CD8-positive, alpha-beta memory T cell (primary cell): Measurements from ENCODE around the gene NXF1. TPM values are rescaled to one million over a fixed set of nuclear protein-coding genes. Genes with fewer than 3 reads are reported as not detected.

Experiments
- CTCF ChIA-PET: fragments of 350-600 bp; sonication (Branson Sonifier 250); formaldehyde crosslinking; loops from one replicate; lab custom pipeline; 2021; ENCODE audit warnings: antibody characterized with exemption; lab: Charles Lee
- POLR2A ChIA-PET: fragments of 350-600 bp; sonication (Branson Sonifier 250); formaldehyde crosslinking; loops from one replicate; lab custom pipeline; 2021; ENCODE audit warnings: antibody characterized with exemption; lab: Charles Lee
- DNase-seq, 5 donors: peaks; one replicate each; pipeline versions ENCODE4 v3.0.0 to v3.0.0-alpha.2; 2020 to 2022; ENCODE audit warnings: mixed read lengths in 1 of 5
- H3K27ac ChIP-seq: one replicate; pipeline ENCODE4 v1.7.0; 2013; ENCODE audit warnings: low read depth, mild to moderate bottlenecking, low read length, moderate library complexity
- H3K27me3 ChIP-seq: 2 replicates; pipeline ENCODE4 v1.7.0; 2013; ENCODE audit warnings: low read length, mild to moderate bottlenecking; ENCODE audit not compliant: insufficient read depth, poor library complexity, severe bottlenecking
- H3K36me3 ChIP-seq: 2 replicates; pipeline ENCODE4 v1.7.0; 2013; ENCODE audit warnings: mild to moderate bottlenecking, low read length, moderate library complexity; ENCODE audit not compliant: insufficient read depth
- H3K4me1 ChIP-seq: 2 replicates; pipeline ENCODE4 v1.7.0; 2013; ENCODE audit warnings: mild to moderate bottlenecking, low read length, moderate library complexity; ENCODE audit not compliant: insufficient read depth
- H3K4me3 ChIP-seq: 2 replicates; pipeline ENCODE4 v1.7.0; 2013; ENCODE audit warnings: mild to moderate bottlenecking, low read length
- H3K9me3 ChIP-seq: 2 replicates; pipeline ENCODE4 v1.7.0; 2013; ENCODE audit warnings: mild to moderate bottlenecking, low read length
- H3K27ac Mint-ChIP-seq, 8 donors: one replicate each; pipeline ENCODE4 v1.8.0; 2020 to 2021; ENCODE audit warnings: mixed read lengths in 8 of 8, mild to moderate bottlenecking in 6 of 8, inconsistent platforms in 3 of 8, moderate library complexity in 3 of 8
- H3K27me3 Mint-ChIP-seq, 2 donors: one replicate each; pipeline ENCODE4 v1.8.0; 2020 to 2021; ENCODE audit warnings: mixed read lengths in 2 of 2, mild to moderate bottlenecking in 1 of 2, moderate library complexity in 1 of 2
- H3K36me3 Mint-ChIP-seq, 3 donors: one replicate each; pipeline ENCODE4 v1.8.0; 2020 to 2021; ENCODE audit warnings: mixed read lengths in 3 of 3, inconsistent platforms in 1 of 3, mild to moderate bottlenecking in 1 of 3
- H3K4me1 Mint-ChIP-seq, 3 donors: one replicate each; pipeline ENCODE4 v1.8.0; 2020 to 2021; ENCODE audit warnings: mixed read lengths in 3 of 3, inconsistent platforms in 1 of 3, mild to moderate bottlenecking in 1 of 3
- H3K4me3 Mint-ChIP-seq, 7 donors: one replicate each; pipeline ENCODE4 v1.8.0; 2020 to 2021; ENCODE audit warnings: mixed read lengths in 7 of 7, mild to moderate bottlenecking in 6 of 7, moderate library complexity in 4 of 7, inconsistent platforms in 2 of 7
- H3K9me3 Mint-ChIP-seq, 5 donors: one replicate each; pipeline ENCODE4 v1.8.0; 2020 to 2022; ENCODE audit warnings: mixed read lengths in 5 of 5, mild to moderate bottlenecking in 3 of 5, moderate library complexity in 2 of 5, inconsistent platforms in 1 of 5
- polyA plus RNA-seq: library from polyadenylated mRNA; unstranded; fragments of 300-500 nt; fragmentation: Illumina TruSeq; gene quantifications from one replicate; pipeline ENCODE4 v1.2.3, GENCODE V29; 2021
- total RNA-seq, 2 experiments: library from RNA; stranded (reverse); gene quantifications; one replicate each; pipeline ENCODE4 v1.2.3, GENCODE V29; 2021

NXF1 gene
- total and polyA plus RNA-seq, 3 experiments from 2014 or later, result 81.2 to 126 (median 112) TPM

DNA sequence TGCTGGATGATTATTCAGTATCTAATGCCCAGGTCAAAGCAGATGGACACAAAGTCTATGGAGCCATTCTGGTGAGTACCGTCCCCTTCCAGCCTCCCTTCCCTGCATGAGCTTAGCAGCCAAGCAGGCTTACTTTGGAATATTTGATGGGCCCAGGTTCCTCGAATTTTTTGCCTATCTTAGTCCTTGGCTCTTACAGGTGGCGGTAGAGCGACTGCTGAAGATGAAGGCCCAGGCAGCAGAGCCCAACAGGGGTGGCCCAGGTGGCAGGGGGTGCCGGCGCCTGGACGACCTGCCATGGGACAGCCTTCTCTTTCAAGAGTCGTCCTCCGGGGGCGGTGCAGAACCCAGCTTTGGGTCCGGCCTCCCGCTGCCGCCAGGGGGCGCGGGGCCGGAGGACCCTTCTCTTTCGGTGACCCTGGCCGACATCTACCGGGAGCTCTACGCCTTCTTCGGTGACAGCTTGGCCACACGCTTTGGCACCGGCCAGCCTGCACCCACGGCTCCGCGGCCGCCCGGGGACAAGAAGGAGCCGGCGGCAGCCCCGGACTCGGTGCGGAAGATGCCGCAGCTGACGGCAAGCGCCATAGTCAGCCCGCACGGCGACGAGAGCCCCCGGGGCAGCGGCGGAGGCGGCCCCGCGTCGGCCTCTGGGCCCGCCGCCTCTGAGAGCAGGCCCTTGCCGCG is 18.8 kb downstream of the NXF1 start:
- Histone ChIP-seq H3K36me3 (peaks cover 8% of the 10 kb centered on the region), H3K27ac (peak overlapping the region; percentile 96), H3K27me3 (no peaks in the 10 kb centered on the region), H3K4me1 (peaks cover 27% of the 10 kb centered on the region), H3K4me3 (peak overlapping the region; percentile 98), H3K9me3 (no peaks in the 10 kb centered on the region)
- Mint-ChIP-seq H3K27me3 (no peaks in the 10 kb centered on the region), H3K9me3 (no peaks in the 10 kb centered on the region), H3K27ac (peak overlapping the region; percentile 90 to 100 (median 94)), H3K36me3 (peaks cover 0 to 53% (median 7%) of the 10 kb centered on the region in 3 donors), H3K4me3 (peak overlapping the region; percentile 82 to 97 (median 92)), H3K4me1 (peaks cover 37 to 50% (median 46%) of the 10 kb centered on the region in 3 donors)
- peak; percentile 80 to 88 (median 82) for DNase-seq
- ChIA-PET POLR2A (interaction anchor here (0.6 to 5.9 kb wide), 22 partner anchors 10 to 213 kb away, joined by 3 to 88 read pairs (median 8); partner anchors contain the start of genes C11orf98, CSKMT, EEF1G and HNRNPUL2), CTCF (interaction anchor here (0.6 to 4.9 kb wide), 48 partner anchors 9 to 393 kb away, joined by 3 to 74 read pairs (median 6); partner anchors contain the start of genes BSCL2, C11orf98, CSKMT and GNG3)

DNA sequence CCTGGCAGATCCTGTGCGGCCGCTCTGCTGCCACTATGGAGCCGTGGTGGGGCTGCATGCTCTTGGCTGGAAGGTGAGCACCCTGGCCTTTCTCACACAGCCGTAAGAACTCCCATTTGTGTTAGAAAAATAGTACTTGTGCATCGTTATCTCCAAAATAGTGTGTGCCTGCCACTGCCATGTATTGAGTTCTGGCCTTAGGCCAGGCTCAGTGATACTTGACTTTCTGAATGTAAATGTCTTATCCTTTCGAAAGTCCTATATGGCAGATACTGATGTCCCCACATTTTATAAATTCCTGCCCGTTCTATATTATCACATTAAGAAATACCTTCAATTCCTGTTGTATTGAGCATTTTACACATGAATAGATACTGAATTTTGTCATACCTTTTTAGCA is 22.5 kb downstream of the NXF1 start:
- no peaks in the 10 kb centered on the region for H3K27me3 ChIP-seq
- H3K9me3 ChIP-seq, result no peaks in the 10 kb centered on the region
- H3K27ac ChIP-seq, result no peak overlapping the region
- H3K36me3 Mint-ChIP-seq, result peaks cover 0 to 39% (median 4%) of the 10 kb centered on the region in 3 donors
- POLR2A ChIA-PET, result no interaction called here
- H3K27ac Mint-ChIP-seq, result peak overlapping the region in 2 of 8 donors; percentile 32 to 65
- H3K4me3 ChIP-seq, result no peak overlapping the region
- peaks cover 15 to 19% (median 16%) of the 10 kb centered on the region in 3 donors for H3K4me1 Mint-ChIP-seq
- H3K4me1 ChIP-seq, result peaks cover 6% of the 10 kb centered on the region
- CTCF ChIA-PET, result no interaction called here
- no peak for DNase-seq
- no peaks in the 10 kb centered on the region for H3K9me3 Mint-ChIP-seq
- peak overlapping the region in 1 of 7 donors; percentile 43 for H3K4me3 Mint-ChIP-seq
- H3K27me3 Mint-ChIP-seq, result no peaks in the 10 kb centered on the region
- peaks cover 5% of the 10 kb centered on the region for H3K36me3 ChIP-seq

DNA sequence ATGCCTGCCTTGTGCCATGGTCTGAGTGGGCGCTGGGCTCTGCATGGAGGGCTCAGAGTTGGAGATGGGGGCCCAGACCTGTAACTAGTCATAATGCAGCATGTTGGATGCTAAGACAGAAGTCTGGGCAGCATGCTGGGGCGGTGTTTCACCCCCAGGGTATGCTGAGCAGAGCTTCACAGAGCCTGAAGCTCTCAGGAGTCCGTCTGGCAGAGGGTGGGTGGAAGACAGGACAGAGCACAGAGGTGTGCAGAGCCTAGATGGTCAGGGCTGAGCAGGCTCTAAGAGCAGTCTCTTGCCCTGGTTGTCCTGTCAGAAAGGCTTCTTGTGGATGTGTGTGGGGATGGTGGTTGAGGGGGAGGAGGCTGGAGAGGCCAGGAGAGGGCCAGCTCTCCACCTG is 26.8 kb downstream of the NXF1 start:
- no peaks in the 10 kb centered on the region for H3K9me3 ChIP-seq
- H3K27me3 Mint-ChIP-seq, result no peaks in the 10 kb centered on the region
- no peaks in the 10 kb centered on the region for H3K4me1 ChIP-seq
- H3K36me3 Mint-ChIP-seq, result peaks cover 0 to 51% (median 7%) of the 10 kb centered on the region in 3 donors
- H3K36me3 ChIP-seq, result peaks cover 11% of the 10 kb centered on the region
- H3K9me3 Mint-ChIP-seq, result no peaks in the 10 kb centered on the region
- peak overlapping the region in 4 of 7 donors; percentile 38 to 51 (median 46) for H3K4me3 Mint-ChIP-seq
- peaks cover 3 to 15% (median 13%) of the 10 kb centered on the region in 3 donors for H3K4me1 Mint-ChIP-seq
- H3K27ac ChIP-seq, result no peak overlapping the region
- CTCF ChIA-PET, result no interaction called here
- peak overlapping the region in 4 of 8 donors; percentile 22 to 89 (median 67) for H3K27ac Mint-ChIP-seq
- no peak for DNase-seq
- no peaks in the 10 kb centered on the region for H3K27me3 ChIP-seq
- POLR2A ChIA-PET, result no interaction called here
- no peak overlapping the region for H3K4me3 ChIP-seq

DNA sequence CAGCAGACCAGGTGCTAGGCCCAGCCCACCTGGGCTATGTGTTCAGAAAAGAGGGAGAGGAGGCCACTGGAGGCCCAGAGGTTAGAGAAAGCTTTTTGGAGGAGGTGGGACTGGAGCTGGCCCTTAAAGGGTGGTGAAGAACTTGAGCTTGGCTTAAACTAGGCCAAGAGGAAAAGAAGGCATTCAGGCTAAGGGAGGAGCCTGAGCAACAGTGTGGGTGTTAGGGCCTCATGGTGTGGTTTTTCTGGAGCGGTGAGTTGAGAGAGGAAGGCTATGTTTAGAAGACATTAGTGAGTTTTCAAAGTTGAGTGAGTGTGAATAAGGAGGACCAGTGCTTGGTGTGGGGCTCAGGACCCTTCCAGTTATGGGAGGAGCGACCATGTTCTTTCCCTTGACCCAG is 27.9 kb downstream of the NXF1 start:
- H3K36me3 Mint-ChIP-seq, result peaks cover 0 to 46% (median 3%) of the 10 kb centered on the region in 3 donors
- Histone ChIP-seq H3K27ac (no peak overlapping the region), H3K4me3 (no peak overlapping the region), H3K9me3 (no peaks in the 10 kb centered on the region), H3K27me3 (no peaks in the 10 kb centered on the region), H3K36me3 (peaks cover 11% of the 10 kb centered on the region), H3K4me1 (no peaks in the 10 kb centered on the region)
- H3K9me3 Mint-ChIP-seq, result no peaks in the 10 kb centered on the region
- DNase-seq, result no peak
- peak overlapping the region in 4 of 7 donors; percentile 34 to 61 (median 48) for H3K4me3 Mint-ChIP-seq
- POLR2A ChIA-PET, result interaction anchor here (0.6 kb wide), 1 partner anchor 16 kb away, joined by 3 read pairs; no protein-coding TSS in a partner anchor
- peak overlapping the region in 7 of 8 donors; percentile 47 to 94 (median 78) for H3K27ac Mint-ChIP-seq
- H3K27me3 Mint-ChIP-seq, result no peaks in the 10 kb centered on the region
- CTCF ChIA-PET, result interaction anchor here (8.3 kb wide), 1 partner anchor 8 kb away, joined by 74 read pairs; the partner anchor contains the start of gene TMEM179B
- H3K4me1 Mint-ChIP-seq, result peaks cover 3 to 15% (median 13%) of the 10 kb centered on the region in 3 donors

DNA sequence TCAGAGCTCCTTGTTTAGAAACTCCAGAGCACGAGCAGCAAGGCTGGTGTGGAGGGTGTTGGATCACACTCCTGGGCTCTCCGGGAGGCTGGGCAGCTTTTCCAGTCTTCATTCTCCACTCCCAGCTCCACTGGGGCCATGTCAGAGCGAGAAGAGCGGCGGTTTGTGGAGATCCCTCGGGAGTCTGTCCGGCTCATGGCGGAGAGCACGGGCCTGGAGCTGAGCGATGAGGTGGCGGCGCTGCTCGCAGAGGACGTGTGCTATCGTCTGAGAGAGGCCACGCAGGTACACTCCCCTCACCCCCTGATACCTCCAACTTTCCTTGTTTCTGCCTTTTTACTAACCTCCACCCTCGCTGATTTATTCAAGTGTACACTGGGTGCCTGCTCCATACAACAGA is 29.6 kb downstream of the NXF1 start:
- Histone ChIP-seq H3K36me3 (peaks cover 11% of the 10 kb centered on the region), H3K4me3 (no peak overlapping the region), H3K27ac (no peak overlapping the region), H3K27me3 (no peaks in the 10 kb centered on the region), H3K4me1 (peaks cover 10% of the 10 kb centered on the region), H3K9me3 (no peaks in the 10 kb centered on the region)
- peak overlapping the region in 6 of 8 donors; percentile 36 to 92 (median 70) for H3K27ac Mint-ChIP-seq
- peak overlapping the region in 1 of 7 donors; percentile 70 for H3K4me3 Mint-ChIP-seq
- peaks cover 0 to 47% (median 3%) of the 10 kb centered on the region in 3 donors for H3K36me3 Mint-ChIP-seq
- ChIA-PET CTCF (interaction anchor here (0.6 to 8.3 kb wide), 3 partner anchors 10 to 22 kb away, joined by 3 to 74 read pairs (median 3); partner anchors contain the start of genes TMEM179B and ZBTB3), POLR2A (interaction anchor here (0.7 to 0.9 kb wide), 3 partner anchors 11 to 1488 kb away, joined by 3 to 5 read pairs (median 4); partner anchors contain the start of gene HNRNPUL2)
- H3K4me1 Mint-ChIP-seq, result peaks cover 16 to 26% (median 22%) of the 10 kb centered on the region in 3 donors
- no peaks in the 10 kb centered on the region for H3K27me3 Mint-ChIP-seq
- no peak for DNase-seq
- no peaks in the 10 kb centered on the region for H3K9me3 Mint-ChIP-seq

DNA sequence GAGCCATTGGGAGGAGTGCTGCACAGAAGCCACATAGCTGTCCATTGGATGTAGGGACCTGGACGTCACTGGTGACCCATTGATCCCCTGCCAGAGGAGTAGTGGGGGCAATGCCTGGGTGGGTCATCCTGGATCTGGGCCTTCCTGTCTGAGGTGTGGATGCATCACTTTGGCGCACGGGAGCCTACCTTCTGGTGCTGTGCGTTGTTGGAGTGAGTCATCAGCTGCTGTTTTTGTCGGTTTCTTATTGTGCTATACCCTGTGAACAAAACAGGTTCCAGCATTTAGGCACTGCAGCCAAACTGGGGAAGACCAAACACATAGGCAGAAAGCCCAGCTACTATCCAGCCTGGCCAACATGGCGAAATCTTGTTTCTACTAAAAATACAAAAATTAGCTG is 30.8 kb downstream of the NXF1 start:
- H3K4me1 ChIP-seq, result peaks cover 21% of the 10 kb centered on the region
- H3K36me3 ChIP-seq, result peaks cover 11% of the 10 kb centered on the region
- H3K4me3 ChIP-seq, result no peak overlapping the region
- Mint-ChIP-seq H3K36me3 (peaks cover 0 to 48% (median 3%) of the 10 kb centered on the region in 3 donors), H3K4me3 (peak overlapping the region in 1 of 7 donors; percentile 72), H3K27me3 (no peaks in the 10 kb centered on the region), H3K9me3 (no peaks in the 10 kb centered on the region), H3K27ac (peak overlapping the region in 1 of 8 donors; percentile 45), H3K4me1 (peaks cover 28 to 37% (median 30%) of the 10 kb centered on the region in 3 donors)
- CTCF ChIA-PET, result interaction anchor here (0.6 to 8.3 kb wide), 4 partner anchors 10 to 91 kb away, joined by 3 to 74 read pairs (median 4); partner anchors contain the start of genes POLR2G and TMEM179B
- H3K27ac ChIP-seq, result no peak overlapping the region
- DNase-seq, result no peak
- no peaks in the 10 kb centered on the region for H3K27me3 ChIP-seq
- POLR2A ChIA-PET, result interaction anchor here (0.6 to 0.9 kb wide), 5 partner anchors 12 to 107 kb away, joined by 3 to 6 read pairs (median 4); partner anchors contain the start of gene SLC3A2
- H3K9me3 ChIP-seq, result no peaks in the 10 kb centered on the region

DNA sequence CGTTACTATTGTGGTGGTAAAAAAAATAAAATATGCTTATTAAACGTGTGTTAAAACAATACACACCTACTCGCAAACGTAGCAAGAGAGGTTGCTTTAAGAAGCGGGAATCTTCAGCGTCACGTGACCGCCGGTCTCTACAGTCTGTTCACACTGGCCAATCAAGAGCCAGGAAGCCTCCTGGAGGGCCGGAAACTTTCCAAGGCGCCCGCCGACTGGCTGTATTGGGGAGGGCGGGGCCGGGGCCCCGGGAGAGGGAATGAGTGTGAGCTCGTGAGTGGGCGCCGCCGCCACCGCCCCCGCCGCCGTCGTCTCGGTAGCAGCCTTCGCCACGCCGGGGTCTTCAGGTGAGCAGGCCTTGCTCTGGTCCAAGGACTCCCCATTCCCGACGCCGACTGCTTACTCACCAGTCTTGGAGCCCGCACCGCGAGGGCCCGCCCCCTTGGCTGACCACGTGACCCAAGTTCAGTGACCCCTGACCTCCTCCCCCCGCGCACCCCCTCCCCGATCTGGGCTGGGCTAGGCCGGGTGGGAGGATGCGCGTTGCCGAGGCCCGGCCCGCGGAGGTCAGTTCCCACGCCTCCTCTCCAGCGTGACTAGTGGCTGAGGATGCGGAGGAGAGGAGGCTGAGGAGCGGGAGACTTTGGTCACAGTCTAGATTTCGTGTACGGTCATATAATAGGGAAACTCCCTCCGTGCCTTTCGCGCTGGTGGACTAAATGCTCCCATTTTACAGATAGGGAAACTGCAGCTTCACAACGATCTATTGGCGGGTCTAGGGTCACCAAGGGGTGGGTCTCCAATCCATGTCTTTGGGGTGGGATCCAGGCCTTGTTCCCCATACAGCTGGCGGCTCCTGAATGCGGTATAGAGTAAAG is 33.9 kb downstream of the NXF1 start, which contains the start of gene TAF6L:
TSS of gene TAF6L (plus strand) at position 253 of the 878 bp plus-strand sequence. CDS start 4,388 bp downstream, outside the sequence.
- DNase-seq, result peak; percentile 83 to 93 (median 87)
- Histone ChIP-seq H3K4me3 (peak within 1 kb of the TSS; percentile 42), H3K36me3 (peaks cover 7% of the 10 kb centered on the region), H3K27me3 (no peaks in the 10 kb centered on the region), H3K9me3 (no peaks in the 10 kb centered on the region), H3K27ac (peak within 1 kb of the TSS; percentile 75), H3K4me1 (peaks cover 22% of the 10 kb centered on the region)
- Mint-ChIP-seq H3K4me3 (peak within 1 kb of the TSS; percentile 87 to 96 (median 93)), H3K36me3 (peaks cover 0 to 44% (median 5%) of the 10 kb centered on the region in 3 donors), H3K27me3 (no peaks in the 10 kb centered on the region), H3K4me1 (peaks cover 18 to 30% (median 28%) of the 10 kb centered on the region in 3 donors), H3K27ac (peak within 1 kb of the TSS; percentile 85 to 99 (median 95)), H3K9me3 (no peaks in the 10 kb centered on the region)
- ChIA-PET CTCF (interaction anchor here (0.7 to 8.3 kb wide), 8 partner anchors 10 to 148 kb away, joined by 3 to 74 read pairs (median 4); partner anchors contain the start of genes INTS5, POLR2G, STX5 and TEX54), POLR2A (interaction anchor here (0.5 to 4.7 kb wide), 17 partner anchors 10 to 216 kb away, joined by 3 to 31 read pairs (median 5); partner anchors contain the start of genes HNRNPUL2, POLR2G, TEX54 and TMEM179B)
